HEK293 (cell line): ENCODE data around the gene RCOR2.

Experiments used
- BCL11B ChIP-seq: fragments of 450-650 bp; formaldehyde crosslinking; IDR thresholded peaks from 2 replicates; pipeline ENCODE4 v1.5.1; 2016; ENCODE audit warnings: low read depth, missing biosample characterization, missing genetic modification characterization
- EGR2 ChIP-seq: fragments of 450-650 bp; formaldehyde crosslinking; IDR thresholded peaks from 2 replicates; pipeline ENCODE4 v1.5.1; 2016; ENCODE audit warnings: low read depth, missing biosample characterization, missing genetic modification characterization
- KLF16 ChIP-seq: fragments of 450-650 bp; formaldehyde crosslinking; IDR thresholded peaks from 2 replicates; pipeline ENCODE4 v1.5.1; 2017; ENCODE audit warnings: missing biosample characterization, missing genetic modification characterization
- KLF17 ChIP-seq: fragments of 450-650 bp; formaldehyde crosslinking; IDR thresholded peaks from 2 replicates; pipeline ENCODE4 v1.5.1; 2016; ENCODE audit warnings: missing biosample characterization, missing genetic modification characterization
- PRDM10 ChIP-seq: fragments of 450-650 bp; formaldehyde crosslinking; IDR thresholded peaks from 2 replicates; pipeline ENCODE4 v1.5.1; 2016; ENCODE audit warnings: missing biosample characterization, missing genetic modification characterization
- SCRT1 ChIP-seq: fragments of 450-650 bp; formaldehyde crosslinking; IDR thresholded peaks from 2 replicates; pipeline ENCODE4 v1.5.1; 2016; ENCODE audit warnings: missing biosample characterization, missing genetic modification characterization, borderline replicate concordance
- SETDB1 ChIP-seq: IDR thresholded peaks from one replicate; pipeline ENCODE4 v1.6.1; 2017; ENCODE audit warnings: mild to moderate bottlenecking, low read length, moderate library complexity, mixed read lengths; ENCODE audit not compliant: insufficient read length
- SP2 ChIP-seq: fragments of 450-650 bp; formaldehyde crosslinking; IDR thresholded peaks from 2 replicates; pipeline ENCODE4 v1.5.1; 2016; ENCODE audit warnings: missing biosample characterization, missing genetic modification characterization
- ZBTB10 ChIP-seq: fragments of 450-650 bp; formaldehyde crosslinking; IDR thresholded peaks from 2 replicates; pipeline ENCODE4 v1.5.1; 2016; ENCODE audit warnings: missing biosample characterization, missing genetic modification characterization
- ZBTB48 ChIP-seq: fragments of 450-650 bp; formaldehyde crosslinking; IDR thresholded peaks from 2 replicates; pipeline ENCODE4 v1.5.1; 2016; ENCODE audit warnings: missing biosample characterization, missing genetic modification characterization
- ZBTB8A ChIP-seq: fragments of 450-650 bp; formaldehyde crosslinking; IDR thresholded peaks from 2 replicates; pipeline ENCODE4 v1.5.1; 2016; ENCODE audit warnings: missing biosample characterization, missing genetic modification characterization
- ZIC2 ChIP-seq: fragments of 450-650 bp; formaldehyde crosslinking; IDR thresholded peaks from 2 replicates; pipeline ENCODE4 v1.5.1; 2016; ENCODE audit warnings: missing biosample characterization, missing genetic modification characterization
- ZNF148 ChIP-seq: fragments of 450-650 bp; formaldehyde crosslinking; IDR thresholded peaks from 2 replicates; pipeline ENCODE4 v1.5.0; 2017; ENCODE audit warnings: missing biosample characterization, missing genetic modification characterization, borderline replicate concordance
- ZNF324 ChIP-seq: fragments of 450-650 bp; formaldehyde crosslinking; IDR thresholded peaks from 2 replicates; pipeline ENCODE4 v1.5.1; 2016; ENCODE audit warnings: missing biosample characterization, missing genetic modification characterization
- ZNF398 ChIP-seq: fragments of 450-650 bp; formaldehyde crosslinking; IDR thresholded peaks from 2 replicates; pipeline ENCODE4 v1.5.1; 2017; ENCODE audit warnings: missing biosample characterization, missing genetic modification characterization
- ZNF514 ChIP-seq: fragments of 450-650 bp; formaldehyde crosslinking; IDR thresholded peaks from 2 replicates; pipeline ENCODE4 v1.5.1; 2016; ENCODE audit warnings: missing biosample characterization, missing genetic modification characterization
- ZNF530 ChIP-seq: fragments of 450-650 bp; formaldehyde crosslinking; IDR thresholded peaks from 2 replicates; pipeline ENCODE4 v1.5.1; 2016; ENCODE audit warnings: low read depth, missing biosample characterization, missing genetic modification characterization
- ZNF544 ChIP-seq: fragments of 450-650 bp; formaldehyde crosslinking; IDR thresholded peaks from 2 replicates; pipeline ENCODE4 v1.5.0; 2017; ENCODE audit warnings: missing biosample characterization, missing genetic modification characterization
- ZNF561 ChIP-seq: fragments of 450-650 bp; IDR thresholded peaks from 2 replicates; pipeline ENCODE4 v1.5.1; 2018; ENCODE audit warnings: missing biosample characterization, missing genetic modification characterization, borderline replicate concordance
- ZNF626 ChIP-seq: fragments of 450-650 bp; sonication (Bioruptor Pico); formaldehyde crosslinking; IDR thresholded peaks from 2 replicates; pipeline ENCODE4 v1.5.1; 2018; ENCODE audit warnings: missing biosample characterization, missing genetic modification characterization, inconsistent platforms
- ZNF660 ChIP-seq: fragments of 450-650 bp; IDR thresholded peaks from 2 replicates; pipeline ENCODE4 v1.5.1; 2018; ENCODE audit warnings: missing biosample characterization, mild to moderate bottlenecking, missing genetic modification characterization
- ZNF677 ChIP-seq: fragments of 450-650 bp; IDR thresholded peaks from 2 replicates; pipeline ENCODE4 v1.5.0; 2018; ENCODE audit warnings: missing biosample characterization, mild to moderate bottlenecking, missing genetic modification characterization, moderate library complexity
- ZNF785 ChIP-seq: fragments of 450-650 bp; formaldehyde crosslinking; IDR thresholded peaks from 2 replicates; pipeline ENCODE4 v1.5.1; 2016; ENCODE audit warnings: missing biosample characterization, missing genetic modification characterization
- ZSCAN30 ChIP-seq: fragments of 450-650 bp; IDR thresholded peaks from 2 replicates; pipeline ENCODE4 v1.5.1; 2018; ENCODE audit warnings: missing biosample characterization, mild to moderate bottlenecking, missing genetic modification characterization, moderate library complexity

RCOR2 gene

GRCh38 chr11:63915961-63916836 lies 765 bp downstream of the RCOR2 start (continued):
- TF ChIP-seq ZNF626 (tag by site-specific recombination) (no peak), ZNF660 (tag by site-specific recombination) (no peak), ZIC2 (peak; percentile 54), ZBTB10 (tag by site-specific recombination) (peak; percentile 97), PRDM10 (tag by site-specific recombination) (0 out of 2 replicates have a peak, but pooled peaks have one; percentile 18), SP2 (0 out of 2 replicates have a peak, but pooled peaks have one; percentile 8), ZNF561 (tag by site-specific recombination) (peak; percentile 32; the same call in 1 of the 2 replicates), ZNF530 (tag by site-specific recombination) (no peak), ZNF514 (no peak), ZNF544 (tag by site-specific recombination) (no peak), ZBTB48 (tag by site-specific recombination) (peak; percentile 56; the same call in 1 of the 2 replicates), SETDB1 (no peak), ZSCAN30 (tag by site-specific recombination) (0 out of 2 replicates have a peak, but pooled peaks have one; percentile 52), SCRT1 (tag by site-specific recombination) (no peak), ZNF324 (tag by site-specific recombination) (peak; percentile 58; the same call in 1 of the 2 replicates), ZNF398 (tag by site-specific recombination) (no peak), EGR2 (no peak), ZNF677 (tag by site-specific recombination) (no peak), KLF17 (tag by site-specific recombination) (no peak), ZNF785 (tag by site-specific recombination) (no peak), KLF16 (tag by site-specific recombination) (no peak), BCL11B (tag by site-specific recombination) (0 out of 2 replicates have a peak, but pooled peaks have one; percentile 31), ZNF148 (tag by site-specific recombination) (no peak), ZBTB8A (tag by site-specific recombination) (peak; percentile 59)
